K562 (cell line): ENCODE measurements around the gene PGLYRP1. TPM values are rescaled to one million over a fixed set of nuclear protein-coding genes. Genes with fewer than 3 reads are reported as not detected.

ENCODE experiments used
- microRNA counts: library from miRNA; unstranded; fragments of <30 nt; microRNA quantifications from one replicate; lab custom pipeline; 2016
- microRNA-seq: library from miRNA; unstranded; fragments of <30 nt; microRNA quantifications from one replicate; pipeline ENCODE4, GENCODE V29; 2018; ENCODE audit warnings: borderline microRNAs expressed
- polyA plus RNA-seq, 8 experiments: library from polyadenylated mRNA; depleted of rRNA in 4 of 8; stranded (reverse) in 5 of 8; unstranded in 3 of 8; fragments of >200 nt; fragmentation: Nextera tagmentation in 2 of 8; fragmentation: Illumina TruSeq in 1 of 8; extraction: Ambion mirVana in 2 of 8; extraction: Trizol in 1 of 8; gene quantifications; 2 replicates each; pipeline versions ENCODE4 v1.2.1 to v1.2.3, GENCODE V29; 2011 to 2014; ENCODE audit warnings: inconsistent platforms in 1 of 8, missing spikeins in 1 of 8
- small RNA-seq: library from RNA; depleted of rRNA; stranded (forward); fragments of <200 nt; gene quantifications from one replicate; pipeline ENCODE3, GENCODE V24; 2014
- total RNA-seq, 7 experiments: library from RNA; depleted of rRNA in 6 of 7; stranded (reverse); fragments of >200 nt in 6 of 7; fragmentation: Illumina TruSeq in 2 of 7; extraction: Trizol in 2 of 7; gene quantifications; 2 replicates each; pipeline versions ENCODE4 v1.2.1 to v1.2.3, GENCODE V29; 2011 to 2021; ENCODE audit warnings: low replicate concordance in 1 of 7

The PGLYRP1 gene
- total and polyA plus RNA-seq, 9 of the 15 experiments (the other 6 are each of a cell fraction or from before 2014, with no cell fraction given): not detected

MicroRNA genes within 50 kb of the gene (microRNA counts, 767-probe panel; counts per million panel counts)
- microRNA hsa-miR-769-3p (lab: Ali Mortazavi, UCI) (1,779 counts per million, percentile 46 among the panel's probes with 10 or more counts), microRNA hsa-miR-769-5p (lab: Ali Mortazavi, UCI) (2,751 counts per million, percentile 66 among the panel's probes with 10 or more counts)

Small RNA genes lying within 50 kb of the gene (microRNA-seq; reads per million reads assigned to microRNA genes)
- gene MIR769: 166 reads per million, percentile 83 among the genes with 10 or more reads in this experiment

Small RNA genes lying within 50 kb of the gene (small RNA-seq; reads per million reads assigned to genes)
- gene MIR769: 360 reads per million, percentile 99 among the genes with 10 or more reads in this experiment

Other genes with a start within 250 kb of the PGLYRP1 start
Only the 7 nearest of the 14 such genes appear.
- 2.6 and 2.8 TPM in 2 replicates for gene MYPOP, start 120.4 kb downstream of the PGLYRP1 start, total RNA-seq (2014; rRNA removed)
- gene MYPOP, start 120.4 kb downstream of the PGLYRP1 start, total RNA-seq (2014; rRNA removed; fragmentation: Illumina TruSeq; extraction: Trizol): 0.61 and 0.80 TPM in 2 replicates
- gene MYPOP, start 120.4 kb downstream of the PGLYRP1 start, total RNA-seq (2015; rRNA removed; fragmentation: Illumina TruSeq; extraction: Trizol): 1.0 and 1.6 TPM in 2 replicates
- gene MYPOP, start 120.4 kb downstream of the PGLYRP1 start, total RNA-seq (2021): 7.4 and 7.6 TPM in 2 replicates
- 0.72 and 1.3 TPM in 2 replicates for gene MYPOP, start 120.4 kb downstream of the PGLYRP1 start, polyA plus RNA-seq (2011; rRNA removed)
- gene MYPOP, start 120.4 kb downstream of the PGLYRP1 start, polyA plus RNA-seq (2014; fragmentation: Illumina TruSeq; extraction: Trizol): 1.7 and 1.9 TPM in 2 replicates
- gene MYPOP, start 120.4 kb downstream of the PGLYRP1 start, polyA plus RNA-seq (2014; fragmentation: Nextera tagmentation; extraction: Ambion mirVana): under 1 TPM; 0.32 to 0.34 TPM
- 2.4 and 4.9 TPM in 2 replicates for gene MYPOP, start 120.4 kb downstream of the PGLYRP1 start, polyA plus RNA-seq (2014; rRNA removed)
- 0.08 TPM in 1 of 2 replicates, not detected in the other for gene NANOS2, start 108.3 kb downstream of the PGLYRP1 start, total RNA-seq (2014; rRNA removed)
- not detected in 2 replicates for gene NANOS2, start 108.3 kb downstream of the PGLYRP1 start, total RNA-seq (2014; rRNA removed; fragmentation: Illumina TruSeq; extraction: Trizol)
- not detected in 2 replicates for gene NANOS2, start 108.3 kb downstream of the PGLYRP1 start, total RNA-seq (2015; rRNA removed; fragmentation: Illumina TruSeq; extraction: Trizol)
- not detected in 2 replicates for gene NANOS2, start 108.3 kb downstream of the PGLYRP1 start, total RNA-seq (2021)
- not detected in 2 replicates for gene NANOS2, start 108.3 kb downstream of the PGLYRP1 start, polyA plus RNA-seq (2011; rRNA removed)
- not detected in 2 replicates for gene NANOS2, start 108.3 kb downstream of the PGLYRP1 start, polyA plus RNA-seq (2014; fragmentation: Illumina TruSeq; extraction: Trizol)
- gene NANOS2, start 108.3 kb downstream of the PGLYRP1 start, polyA plus RNA-seq (2014; fragmentation: Nextera tagmentation; extraction: Ambion mirVana): not detected
- gene NANOS2, start 108.3 kb downstream of the PGLYRP1 start, polyA plus RNA-seq (2014; rRNA removed): not detected in 2 replicates
- gene NOVA2, start 49.2 kb downstream of the PGLYRP1 start, total RNA-seq (2014; rRNA removed): not detected in 2 replicates
- not detected in 2 replicates for gene NOVA2, start 49.2 kb downstream of the PGLYRP1 start, total RNA-seq (2014; rRNA removed; fragmentation: Illumina TruSeq; extraction: Trizol)
- gene NOVA2, start 49.2 kb downstream of the PGLYRP1 start, total RNA-seq (2015; rRNA removed; fragmentation: Illumina TruSeq; extraction: Trizol): not detected in 2 replicates
- not detected in 2 replicates for gene NOVA2, start 49.2 kb downstream of the PGLYRP1 start, total RNA-seq (2021)
- gene NOVA2, start 49.2 kb downstream of the PGLYRP1 start, polyA plus RNA-seq (2011; rRNA removed): not detected in 2 replicates
- not detected in 2 replicates for gene NOVA2, start 49.2 kb downstream of the PGLYRP1 start, polyA plus RNA-seq (2014; fragmentation: Illumina TruSeq; extraction: Trizol)
- not detected for gene NOVA2, start 49.2 kb downstream of the PGLYRP1 start, polyA plus RNA-seq (2014; fragmentation: Nextera tagmentation; extraction: Ambion mirVana)
- gene NOVA2, start 49.2 kb downstream of the PGLYRP1 start, polyA plus RNA-seq (2014; rRNA removed): not detected in 2 replicates
- gene CCDC61, start 27.6 kb downstream of the PGLYRP1 start, total RNA-seq (2014; rRNA removed): 19.8 and 21.5 TPM in 2 replicates
- 4.9 and 5.4 TPM in 2 replicates for gene CCDC61, start 27.6 kb downstream of the PGLYRP1 start, total RNA-seq (2014; rRNA removed; fragmentation: Illumina TruSeq; extraction: Trizol)
- gene CCDC61, start 27.6 kb downstream of the PGLYRP1 start, total RNA-seq (2015; rRNA removed; fragmentation: Illumina TruSeq; extraction: Trizol): 10.3 and 11.4 TPM in 2 replicates
- gene CCDC61, start 27.6 kb downstream of the PGLYRP1 start, total RNA-seq (2021): 26.3 and 27.0 TPM in 2 replicates
- gene CCDC61, start 27.6 kb downstream of the PGLYRP1 start, polyA plus RNA-seq (2011; rRNA removed): 10.6 and 12.4 TPM in 2 replicates
- 9.4 and 15.5 TPM in 2 replicates for gene CCDC61, start 27.6 kb downstream of the PGLYRP1 start, polyA plus RNA-seq (2014; fragmentation: Illumina TruSeq; extraction: Trizol)
- gene CCDC61, start 27.6 kb downstream of the PGLYRP1 start, polyA plus RNA-seq (2014; fragmentation: Nextera tagmentation; extraction: Ambion mirVana): under 1 TPM; 0.07 to 0.59 TPM
- gene CCDC61, start 27.6 kb downstream of the PGLYRP1 start, polyA plus RNA-seq (2014; rRNA removed): 20.9 and 21.4 TPM in 2 replicates
- gene IGFL4, start 17.9 kb upstream of the PGLYRP1 start, total RNA-seq (2014; rRNA removed): 0.04 TPM in 1 of 2 replicates, not detected in the other
- gene IGFL4, start 17.9 kb upstream of the PGLYRP1 start, total RNA-seq (2014; rRNA removed; fragmentation: Illumina TruSeq; extraction: Trizol): not detected in 2 replicates
- gene IGFL4, start 17.9 kb upstream of the PGLYRP1 start, total RNA-seq (2015; rRNA removed; fragmentation: Illumina TruSeq; extraction: Trizol): not detected in 2 replicates
- not detected in 2 replicates for gene IGFL4, start 17.9 kb upstream of the PGLYRP1 start, total RNA-seq (2021)
- gene IGFL4, start 17.9 kb upstream of the PGLYRP1 start, polyA plus RNA-seq (2011; rRNA removed): 0.07 TPM in 1 of 2 replicates, not detected in the other
- not detected in 2 replicates for gene IGFL4, start 17.9 kb upstream of the PGLYRP1 start, polyA plus RNA-seq (2014; fragmentation: Illumina TruSeq; extraction: Trizol)
- not detected for gene IGFL4, start 17.9 kb upstream of the PGLYRP1 start, polyA plus RNA-seq (2014; fragmentation: Nextera tagmentation; extraction: Ambion mirVana)
- gene IGFL4, start 17.9 kb upstream of the PGLYRP1 start, polyA plus RNA-seq (2014; rRNA removed): not detected in 2 replicates
- gene IGFL3, start 101.6 kb upstream of the PGLYRP1 start, total RNA-seq (2014; rRNA removed): not detected in 2 replicates
- gene IGFL3, start 101.6 kb upstream of the PGLYRP1 start, total RNA-seq (2014; rRNA removed; fragmentation: Illumina TruSeq; extraction: Trizol): not detected in 2 replicates
- gene IGFL3, start 101.6 kb upstream of the PGLYRP1 start, total RNA-seq (2015; rRNA removed; fragmentation: Illumina TruSeq; extraction: Trizol): not detected in 2 replicates
- not detected in 2 replicates for gene IGFL3, start 101.6 kb upstream of the PGLYRP1 start, total RNA-seq (2021)
- gene IGFL3, start 101.6 kb upstream of the PGLYRP1 start, polyA plus RNA-seq (2011; rRNA removed): not detected in 2 replicates
- gene IGFL3, start 101.6 kb upstream of the PGLYRP1 start, polyA plus RNA-seq (2014; fragmentation: Illumina TruSeq; extraction: Trizol): not detected in 2 replicates
- not detected for gene IGFL3, start 101.6 kb upstream of the PGLYRP1 start, polyA plus RNA-seq (2014; fragmentation: Nextera tagmentation; extraction: Ambion mirVana)
- gene IGFL3, start 101.6 kb upstream of the PGLYRP1 start, polyA plus RNA-seq (2014; rRNA removed): not detected in 2 replicates
- gene IGFL2, start 125.2 kb upstream of the PGLYRP1 start, total RNA-seq (2014; rRNA removed): 0.57 and 0.68 TPM in 2 replicates
- gene IGFL2, start 125.2 kb upstream of the PGLYRP1 start, total RNA-seq (2014; rRNA removed; fragmentation: Illumina TruSeq; extraction: Trizol): 0.55 TPM in 1 of 2 replicates, not detected in the other
- gene IGFL2, start 125.2 kb upstream of the PGLYRP1 start, total RNA-seq (2015; rRNA removed; fragmentation: Illumina TruSeq; extraction: Trizol): 1.7 and 2.6 TPM in 2 replicates
- gene IGFL2, start 125.2 kb upstream of the PGLYRP1 start, total RNA-seq (2021): 0.47 and 0.75 TPM in 2 replicates
- 0.72 TPM in 1 of 2 replicates, not detected in the other for gene IGFL2, start 125.2 kb upstream of the PGLYRP1 start, polyA plus RNA-seq (2011; rRNA removed)
- gene IGFL2, start 125.2 kb upstream of the PGLYRP1 start, polyA plus RNA-seq (2014; fragmentation: Illumina TruSeq; extraction: Trizol): 0.61 and 0.79 TPM in 2 replicates
- under 1 TPM; 0.42 to 0.77 TPM for gene IGFL2, start 125.2 kb upstream of the PGLYRP1 start, polyA plus RNA-seq (2014; fragmentation: Nextera tagmentation; extraction: Ambion mirVana)
- 0.36 TPM in 1 of 2 replicates, not detected in the other for gene IGFL2, start 125.2 kb upstream of the PGLYRP1 start, polyA plus RNA-seq (2014; rRNA removed)